Renal pelvis (tissue), 4 donors: ENCODE data around the gene KNOP1. TPM values are rescaled to one million over a fixed set of nuclear protein-coding genes. Genes with fewer than 3 reads are reported as not detected.
"Not testable (repeated sequence)": the region's sequence is repeated elsewhere in the genome, so short reads cannot be mapped to it uniquely, and the experiment has no call there.

Experiments
- DNase-seq: peaks from one replicate; pipeline ENCODE4 v3.0.0-alpha.2; 2013
- polyA plus RNA-seq, 3 donors: library from polyadenylated mRNA; unstranded; fragments of 120-200 nt; gene quantifications; one replicate each; pipeline ENCODE4 v1.2.1, GENCODE V29; 2013; ENCODE audit not compliant: insufficient read length in 3 of 3

The KNOP1 gene
- polyA plus RNA-seq, 3 donors: 42.8 to 54.2 (median 49.4) TPM

DNA sequence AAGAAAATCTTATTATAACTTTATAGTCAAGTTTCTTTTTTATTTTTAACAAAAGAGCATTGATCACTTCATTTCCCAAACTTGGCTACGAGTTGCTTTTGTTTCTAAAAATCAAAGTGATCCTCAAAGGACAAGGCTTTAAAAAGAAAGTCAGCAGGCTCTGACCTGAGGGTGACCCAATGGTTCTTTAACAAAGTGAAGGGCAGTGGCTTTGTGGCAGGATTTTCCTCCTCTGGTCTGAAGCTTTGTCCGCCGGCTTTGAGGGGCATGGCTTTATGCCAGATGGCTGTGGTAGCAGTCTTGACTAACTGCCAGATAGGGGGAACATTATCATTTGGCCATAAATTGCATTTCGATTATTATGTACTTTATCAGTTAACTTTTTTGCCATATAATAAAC, 28.5 kb upstream of the KNOP1 start:
- DNase-seq: no peak

DNA sequence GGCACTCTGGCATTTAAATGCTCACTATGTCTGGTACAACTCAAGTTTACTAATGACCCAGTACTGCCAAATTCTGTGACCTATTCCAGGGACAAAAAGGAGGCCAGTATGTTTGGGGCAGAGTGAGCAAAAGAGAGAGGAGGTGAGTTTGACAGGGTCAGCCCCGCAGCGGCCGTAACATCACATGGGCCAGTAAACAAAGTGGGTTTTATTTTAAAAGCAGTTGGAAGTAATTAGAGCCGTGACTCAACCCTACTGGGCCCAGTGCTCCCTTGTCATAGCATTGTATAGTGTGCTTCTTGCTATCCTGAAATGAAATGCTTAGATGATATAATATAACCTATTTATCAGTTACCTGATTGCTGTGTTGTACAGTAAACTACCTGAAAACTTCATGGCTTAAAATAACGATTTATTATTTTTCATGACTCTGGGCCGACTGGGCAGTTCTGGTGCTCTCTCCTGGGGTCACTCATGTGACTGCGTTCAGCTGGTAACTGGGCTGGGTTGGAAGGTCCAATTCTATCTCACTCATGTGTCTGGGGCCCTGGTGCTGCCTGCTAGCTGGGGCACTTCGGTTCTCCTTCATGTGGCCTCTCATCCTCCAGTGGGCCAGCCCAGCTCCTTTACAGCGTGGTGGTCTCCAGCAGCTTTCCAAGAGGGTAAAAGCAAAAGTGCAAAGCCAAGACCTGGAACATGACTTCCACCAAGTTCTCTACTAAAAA, 27.4 kb upstream of the KNOP1 start:
- no peak for DNase-seq

DNA sequence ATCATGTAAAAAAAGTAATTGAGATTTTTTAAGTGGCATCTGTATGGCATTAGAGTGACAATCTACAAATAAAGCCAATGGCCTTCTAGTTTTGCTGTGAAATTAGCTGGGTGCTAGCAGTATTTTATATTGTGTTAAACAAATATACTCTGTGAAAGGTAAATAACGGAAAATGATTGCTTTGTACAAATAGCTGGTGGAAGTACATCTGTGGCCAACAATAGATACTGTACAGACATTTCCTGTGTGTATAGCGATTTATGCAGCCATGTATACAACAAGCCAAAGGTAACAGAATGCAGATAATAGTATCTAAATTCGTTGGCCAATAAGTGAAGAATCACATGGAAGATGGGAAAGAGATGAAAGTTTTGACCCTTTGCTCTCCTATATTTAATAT, 26.6 kb upstream of the KNOP1 start:
- DNase-seq: no peak

DNA sequence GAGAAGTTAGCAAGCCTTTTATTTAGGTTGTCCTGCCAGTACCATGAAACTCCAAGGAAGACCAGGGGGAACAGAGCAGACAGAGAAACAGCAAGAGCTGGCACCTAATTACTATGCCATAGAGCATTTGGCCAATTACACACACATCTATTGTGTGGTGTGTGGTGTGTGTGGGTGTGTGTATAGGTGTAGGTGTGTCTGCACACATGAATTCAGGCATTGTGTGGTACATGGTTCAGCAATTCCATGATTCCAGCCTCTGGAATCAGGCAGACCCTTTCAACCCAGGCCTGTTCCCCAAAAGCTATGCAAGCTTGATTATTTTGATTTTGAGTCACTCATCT, 25.8 kb upstream of the KNOP1 start:
- no peak for DNase-seq

DNA sequence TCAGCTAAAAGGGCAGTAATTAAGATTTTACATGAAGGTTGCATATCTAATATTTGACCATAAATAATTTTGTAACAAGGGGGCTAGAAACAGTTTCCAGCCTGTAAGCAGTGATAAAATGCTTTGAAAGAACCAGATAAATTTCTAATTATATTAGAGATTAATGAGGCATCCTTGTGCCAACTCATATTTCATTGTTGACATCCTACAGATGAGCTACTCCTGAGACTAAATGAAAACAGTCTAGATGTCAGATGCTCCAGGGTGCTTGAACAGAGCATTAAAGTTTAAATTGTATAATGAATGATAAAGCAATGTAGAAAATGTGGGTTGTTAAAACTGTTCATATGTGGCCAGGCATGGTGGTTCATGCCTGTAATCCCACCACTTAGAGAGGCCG, 23.3 kb upstream of the KNOP1 start:
- DNase-seq: no peak

DNA sequence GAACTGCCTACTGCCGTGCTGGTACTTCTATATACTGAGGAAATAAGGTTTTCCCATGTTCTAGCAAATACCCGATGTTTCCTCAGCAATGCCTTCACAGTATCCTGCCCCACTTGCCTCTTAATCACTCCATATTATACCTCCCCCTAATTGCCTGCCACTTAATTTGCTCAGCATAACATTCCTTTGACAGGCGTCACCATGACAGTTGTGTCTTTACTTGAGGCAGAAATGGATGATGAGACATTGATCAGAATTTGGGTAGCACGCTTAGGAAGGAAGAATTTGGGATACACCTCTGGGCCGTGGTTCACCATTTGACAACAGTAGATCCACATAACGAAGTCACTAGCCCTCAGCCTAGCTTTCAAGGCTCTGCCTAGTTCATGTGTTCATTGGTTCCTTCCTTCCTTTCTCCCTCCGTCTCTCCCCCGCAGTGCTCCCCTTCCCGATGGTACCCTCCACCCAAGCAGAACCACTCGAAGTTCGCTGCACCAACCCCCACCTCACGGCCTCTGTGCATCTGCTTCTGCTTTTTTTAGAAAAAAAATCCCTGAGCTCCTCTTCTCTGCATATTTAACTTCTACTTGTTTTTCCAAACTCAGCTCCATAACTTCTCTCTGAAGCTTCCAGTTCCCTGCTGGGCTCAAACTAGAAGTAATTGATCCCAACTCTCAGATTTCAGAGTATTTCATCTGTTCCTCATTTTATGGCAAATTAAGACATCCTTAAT, 19.4 kb upstream of the KNOP1 start:
- no peak for DNase-seq

DNA sequence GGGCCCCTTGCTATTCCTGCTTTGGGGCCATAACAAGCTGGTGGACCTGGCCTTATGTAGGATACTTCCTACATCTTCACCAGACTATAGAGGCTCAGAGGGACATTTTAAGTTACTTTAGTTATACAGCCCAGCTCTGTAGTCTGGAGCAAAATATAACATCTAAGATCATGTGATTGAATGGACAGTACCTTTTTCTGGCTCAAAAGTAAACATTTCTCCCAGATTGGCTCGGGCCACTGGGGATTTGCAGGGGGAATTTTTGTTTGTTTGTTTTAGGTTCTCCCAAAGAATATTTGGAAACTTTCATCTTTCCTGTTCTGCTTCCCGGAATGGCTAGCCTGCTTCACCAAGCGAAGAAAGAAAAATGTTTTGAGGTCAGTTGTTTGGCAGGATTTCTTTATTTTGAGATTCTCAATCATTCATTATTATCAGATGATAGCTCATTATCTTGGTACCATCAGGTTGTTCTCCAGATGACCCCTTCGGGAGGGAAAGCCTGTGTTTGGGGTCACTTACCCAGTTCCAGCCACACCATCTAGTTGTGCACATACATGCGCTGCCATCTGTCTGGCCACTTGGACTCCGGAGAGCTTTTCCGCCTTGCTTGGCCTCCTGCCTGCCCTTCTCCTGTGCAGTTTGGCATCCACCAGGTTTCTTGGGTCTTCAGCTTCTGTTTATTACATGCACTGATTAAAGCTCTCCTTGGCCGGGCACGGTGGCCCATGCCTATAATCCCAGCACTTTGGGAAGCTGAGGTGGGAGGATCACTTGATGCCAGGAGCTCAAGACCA, 17.2 kb upstream of the KNOP1 start:
- no peak for DNase-seq

DNA sequence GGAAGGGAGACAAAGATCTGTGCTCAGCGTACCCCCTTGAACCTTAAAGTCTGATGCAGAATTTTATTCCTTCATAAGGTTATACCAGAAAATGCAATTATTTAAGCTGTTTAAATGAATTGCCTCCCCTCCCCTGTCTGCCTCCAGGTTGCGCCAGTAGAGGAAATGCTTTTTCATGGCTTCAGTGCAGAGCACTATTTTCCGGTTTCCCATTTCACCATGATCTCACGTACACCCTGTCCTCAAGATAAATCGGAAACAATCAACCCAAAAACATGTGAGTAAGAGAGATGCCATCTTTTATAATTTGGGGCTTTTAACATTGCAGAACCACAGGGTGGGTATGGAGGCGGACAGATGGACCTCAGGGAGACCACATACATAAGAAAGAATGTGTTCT, 15.5 kb upstream of the KNOP1 start:
- DNase-seq: no peak

DNA sequence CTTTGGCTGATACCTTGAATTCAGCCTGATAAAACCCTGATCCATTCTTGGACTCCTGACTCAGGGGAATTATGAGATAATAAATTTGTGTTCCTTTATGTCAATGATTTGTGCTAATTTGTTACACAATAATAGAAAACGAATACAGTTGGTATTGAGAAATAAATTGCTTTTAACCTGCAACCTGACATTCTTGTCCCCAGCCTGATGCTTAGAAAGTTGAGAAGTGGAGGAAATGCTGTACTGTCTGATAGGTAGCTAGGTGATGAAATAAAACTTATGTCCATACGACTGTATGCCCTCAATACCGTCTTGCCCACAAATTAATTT, 10.6 kb upstream of the KNOP1 start:
- DNase-seq: no peak

DNA sequence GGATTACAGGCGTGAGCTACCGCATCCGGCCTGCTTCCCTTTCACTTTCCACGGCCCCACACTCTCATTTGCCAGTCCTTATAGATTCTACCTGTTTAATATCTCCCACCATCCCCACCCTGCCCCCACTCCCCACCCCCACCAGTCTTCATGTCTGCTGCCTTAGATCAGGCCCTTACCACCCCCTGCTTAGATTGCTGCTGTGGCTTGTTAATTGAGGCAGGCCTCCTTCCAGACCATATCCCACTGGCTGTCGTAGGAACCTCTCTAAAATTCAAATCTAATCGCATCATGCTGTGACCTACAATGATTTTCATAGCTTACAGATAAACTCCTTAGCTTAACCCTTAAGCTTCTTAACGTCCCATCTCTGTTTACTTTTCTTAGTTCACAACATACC, 5.0 kb upstream of the KNOP1 start:
- DNase-seq: no peak

DNA sequence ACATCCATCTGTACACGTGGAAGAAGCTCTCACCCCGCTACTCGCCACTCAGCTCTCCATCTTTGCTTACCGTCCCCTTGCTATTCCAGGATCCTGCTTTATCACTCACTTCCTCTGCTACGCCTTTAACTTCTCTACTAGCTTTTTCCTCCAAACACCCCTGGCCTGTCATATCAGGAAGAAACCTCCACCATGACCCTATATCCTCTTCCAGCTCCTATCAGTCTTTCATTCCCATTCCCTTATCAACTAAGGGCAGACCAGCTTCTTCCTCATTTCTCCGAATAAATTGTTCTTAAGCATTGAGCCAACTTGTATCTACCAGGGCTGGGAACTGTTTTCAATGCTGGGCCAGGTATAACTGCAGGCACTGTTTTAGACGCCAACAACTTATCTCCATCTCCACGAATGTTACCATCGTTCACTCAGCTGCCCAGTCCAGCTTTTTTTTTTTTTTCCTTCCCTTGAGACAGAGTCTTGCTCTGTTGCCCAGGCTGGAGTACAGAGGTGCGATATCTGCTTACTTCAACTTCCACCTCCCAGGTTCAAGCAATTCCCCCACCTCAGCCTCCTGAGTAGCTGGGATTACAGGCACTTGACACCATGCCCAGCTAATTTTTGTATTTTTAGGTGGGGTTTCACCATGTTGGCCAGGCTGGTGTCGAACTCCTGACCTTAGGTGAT, 4.4 kb upstream of the KNOP1 start:
- no peak for DNase-seq

DNA sequence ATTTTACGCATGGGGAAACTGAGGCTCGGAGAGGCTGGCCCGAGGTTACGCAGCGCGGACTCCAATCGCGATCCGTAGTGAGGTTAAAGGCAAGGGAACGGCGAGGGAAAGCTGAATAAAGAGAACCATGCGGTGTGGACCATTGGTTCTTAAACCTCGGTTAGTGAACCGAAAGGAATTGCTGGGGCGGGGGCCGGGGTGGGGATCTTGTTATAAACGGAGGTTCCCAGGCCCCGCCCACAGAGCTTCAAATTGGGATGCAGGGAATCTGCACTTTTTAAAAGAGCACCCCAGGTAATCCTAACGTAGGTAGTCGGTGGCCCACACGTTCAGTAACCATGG, 568 bp upstream of the KNOP1 start:
- DNase-seq: no peak

DNA sequence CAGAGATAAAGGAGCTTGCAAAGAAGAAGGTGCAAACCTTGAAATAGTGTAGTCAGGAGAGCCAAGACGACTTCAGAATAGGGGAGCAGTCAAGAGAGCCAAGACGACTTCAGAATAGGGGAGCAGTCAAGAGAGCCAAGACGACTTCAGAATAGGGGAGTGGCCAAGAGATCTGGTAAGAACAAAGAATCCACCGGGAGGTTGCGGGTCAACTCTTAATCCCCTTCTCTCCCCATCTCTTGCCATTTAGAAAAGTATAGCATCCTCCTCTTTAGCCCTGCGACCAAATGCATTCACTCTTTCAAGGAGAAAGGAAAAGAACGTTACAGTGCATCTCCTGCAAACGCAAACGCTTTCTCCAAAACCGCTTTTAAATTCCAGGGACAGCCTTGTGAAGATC, 713 bp downstream of the KNOP1 start:
- DNase-seq: no peak

DNA sequence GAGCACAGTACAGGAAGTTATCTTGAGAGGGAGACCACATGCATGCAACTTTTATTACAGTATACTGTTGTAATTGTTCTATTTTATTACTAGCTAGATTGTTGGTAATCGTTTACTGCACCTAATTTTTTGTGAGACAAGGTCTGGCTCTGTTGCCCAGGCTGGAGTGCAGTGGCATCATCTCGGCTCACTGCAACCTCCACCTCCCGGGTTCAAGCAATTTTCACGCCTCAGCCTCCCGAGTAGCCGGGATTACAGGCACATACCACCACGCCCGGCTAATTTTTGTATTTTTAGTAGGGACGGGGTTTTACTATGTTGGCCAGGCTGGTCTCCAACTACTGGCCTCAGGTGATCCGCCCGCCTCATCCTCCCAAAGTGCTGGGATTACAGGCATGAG, 1.3 kb downstream of the KNOP1 start:
- not testable (repeated sequence) for DNase-seq

DNA sequence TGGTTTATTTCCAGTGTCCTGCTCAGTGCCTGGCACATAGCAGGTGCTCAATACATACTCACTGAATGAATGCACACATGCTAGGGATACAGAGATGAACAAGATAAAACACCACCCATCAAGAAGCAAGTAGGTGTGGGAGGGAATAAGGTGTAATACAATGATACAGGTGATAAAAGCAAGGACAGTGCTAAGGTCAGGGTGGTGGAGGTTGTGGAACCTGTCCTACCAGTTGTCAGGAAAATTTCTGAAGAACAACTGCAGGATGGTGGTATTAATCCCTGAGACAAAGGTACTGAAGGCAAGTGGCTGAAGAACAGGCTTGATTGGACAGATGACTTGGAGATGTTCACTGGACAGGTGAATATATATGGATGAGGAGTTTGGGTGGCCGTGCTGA, 1.8 kb downstream of the KNOP1 start:
- no peak for DNase-seq

DNA sequence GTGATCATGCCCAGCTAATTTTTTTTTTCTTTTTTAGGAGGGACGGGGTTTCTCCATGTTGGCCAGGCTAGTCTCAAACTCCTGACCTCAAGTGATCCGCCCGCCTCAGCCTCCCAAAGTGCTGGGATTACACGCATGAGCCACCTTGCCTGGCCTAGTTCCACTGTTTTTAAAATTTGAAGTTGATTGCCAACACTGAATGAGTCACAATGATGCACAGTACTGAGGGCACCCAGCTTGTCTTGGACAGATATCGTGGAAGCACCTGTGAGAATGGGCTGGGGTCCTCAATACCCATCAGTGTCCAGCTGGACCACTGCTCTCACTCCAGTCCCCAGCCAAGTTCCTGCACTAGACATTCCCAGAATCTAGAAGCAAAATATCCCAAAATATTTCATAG, 2.5 kb downstream of the KNOP1 start:
- DNase-seq: no peak

DNA sequence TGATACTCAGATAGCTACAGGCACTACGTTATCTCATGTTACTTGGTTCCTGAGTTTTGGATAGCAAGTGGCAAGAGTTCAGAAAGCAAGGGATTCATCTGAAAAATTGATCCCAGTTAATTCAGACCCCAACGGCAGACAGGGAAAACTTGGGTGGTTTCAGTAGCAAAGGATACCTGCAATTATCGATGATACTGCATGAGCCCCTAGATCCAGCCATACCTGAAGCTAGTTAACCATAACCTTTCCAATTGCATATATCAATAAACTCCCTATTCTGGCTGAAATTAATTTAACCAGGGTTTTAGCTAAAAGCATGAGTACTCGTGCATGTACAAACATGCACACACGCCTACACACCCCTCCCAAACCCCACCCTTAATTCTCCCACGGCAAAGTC, 4.3 kb downstream of the KNOP1 start:
- no peak for DNase-seq

DNA sequence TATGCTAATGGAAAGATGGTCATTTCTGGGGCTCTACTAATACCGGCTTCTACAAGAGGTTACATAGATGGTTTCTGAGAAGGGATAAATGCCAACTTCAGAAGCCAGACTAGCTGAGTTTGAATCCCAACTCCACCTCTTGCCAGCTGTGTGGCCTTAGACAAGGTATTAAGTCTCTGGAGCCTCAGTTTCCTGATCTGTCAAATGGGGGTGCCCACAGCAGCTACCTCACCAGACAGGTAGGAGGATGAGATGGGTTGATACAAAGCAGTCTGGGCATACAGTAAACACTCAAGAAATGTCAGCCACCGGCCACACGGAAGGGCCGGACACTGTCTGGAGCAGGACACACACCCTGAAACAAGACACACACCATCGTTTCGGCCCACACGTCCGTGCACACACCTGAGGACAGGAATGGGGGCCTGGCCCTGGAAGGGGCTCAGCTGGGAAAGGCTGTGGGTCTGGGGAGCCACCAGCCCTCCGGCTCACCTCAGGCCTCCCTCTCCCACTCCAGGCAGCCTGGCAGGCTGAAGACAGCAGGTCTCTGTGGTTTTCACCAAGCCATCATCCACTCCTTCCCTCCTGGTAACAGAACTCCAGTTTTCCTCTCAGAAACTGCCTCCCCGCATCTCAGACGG, 5.5 kb downstream of the KNOP1 start:
- no peak for DNase-seq

DNA sequence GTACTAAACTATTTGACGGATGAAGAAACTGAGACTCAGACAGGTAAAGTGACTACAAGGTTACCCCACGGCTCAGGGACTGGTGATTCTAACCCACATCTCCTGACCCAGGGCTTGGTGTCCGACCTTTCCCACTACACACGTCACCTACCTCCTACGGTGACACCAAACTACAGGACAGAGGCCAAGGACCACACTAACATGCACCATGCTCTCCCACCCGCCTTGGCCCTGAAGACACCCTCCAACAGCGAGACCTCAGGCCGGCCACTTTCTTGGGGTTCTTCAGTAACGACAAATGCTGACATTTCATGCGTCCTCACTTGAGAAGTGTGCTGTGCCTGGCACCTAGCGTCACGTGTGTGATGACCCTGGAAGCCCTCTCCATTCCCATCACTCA, 6.4 kb downstream of the KNOP1 start:
- DNase-seq: no peak

DNA sequence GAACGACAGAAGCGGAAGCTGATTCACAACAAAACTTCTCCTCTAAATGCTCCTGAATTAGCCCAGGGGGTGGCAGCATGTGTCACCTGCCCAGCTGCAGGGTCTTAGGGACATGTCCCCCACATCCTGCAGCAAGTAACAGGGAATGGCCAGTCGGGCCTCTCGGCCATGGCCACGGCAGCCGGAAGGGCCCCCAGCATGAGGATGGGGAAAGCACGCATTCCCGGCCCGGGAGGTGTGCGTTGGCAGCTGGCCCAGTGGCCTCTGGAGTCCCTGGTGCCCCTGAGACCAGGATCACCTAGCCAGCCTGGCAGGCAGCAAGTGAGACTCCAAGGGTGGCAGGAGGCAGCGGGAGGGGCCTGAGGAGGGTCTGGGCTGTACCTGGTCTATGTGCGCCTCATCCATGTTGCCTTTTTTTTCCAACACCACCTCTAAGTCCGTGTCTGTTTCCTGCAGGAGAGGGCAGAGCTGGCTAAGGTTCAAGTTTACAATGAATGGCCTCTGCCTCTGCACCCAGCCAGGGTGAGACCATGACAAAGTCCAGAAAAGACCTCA, 7.0 kb downstream of the KNOP1 start:
- DNase-seq: no peak

DNA sequence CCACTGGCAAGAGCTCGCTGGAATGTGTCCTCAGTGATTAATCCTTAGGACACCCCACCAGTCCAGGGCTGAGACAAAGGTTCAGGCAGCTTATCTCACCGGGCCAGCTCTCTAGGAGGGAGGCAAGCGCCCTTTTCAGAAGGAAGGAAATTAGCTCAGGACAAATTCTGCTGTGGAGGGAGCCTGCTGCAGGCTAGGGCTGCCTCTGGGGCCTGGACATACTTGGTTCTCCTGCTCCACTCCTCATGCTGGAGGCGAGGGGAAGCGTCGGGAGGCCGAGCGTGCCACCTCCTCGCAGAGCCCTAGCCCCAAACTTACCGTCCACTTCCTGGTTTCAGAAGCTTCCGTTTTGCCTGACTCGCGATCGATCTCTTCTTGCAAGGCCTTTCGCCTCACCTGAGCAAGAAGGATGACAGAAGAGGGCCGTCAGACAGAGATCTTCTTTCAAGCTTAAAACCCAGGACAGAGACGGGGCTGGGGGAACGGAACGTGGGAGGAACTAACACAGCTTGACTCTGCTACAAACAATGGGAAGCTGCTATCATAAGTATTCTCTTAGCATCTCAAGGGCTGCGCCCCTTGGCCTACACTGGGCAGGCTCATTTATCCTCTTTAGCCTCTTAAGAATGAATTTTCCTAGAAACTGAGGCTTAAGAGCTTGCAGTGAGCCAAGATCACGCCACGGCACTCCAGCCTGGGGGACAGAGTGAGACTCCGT, 7.7 kb downstream of the KNOP1 start:
- DNase-seq: no peak
